Measurements from ENCODE around the gene SLC24A4. TPM values are rescaled to one million over a fixed set of nuclear protein-coding genes. Genes with fewer than 3 reads are reported as not detected.

Gene SLC24A4
- total RNA-seq: 0.10 TPM in 1 of 2 replicates, not detected in the other

DNA sequence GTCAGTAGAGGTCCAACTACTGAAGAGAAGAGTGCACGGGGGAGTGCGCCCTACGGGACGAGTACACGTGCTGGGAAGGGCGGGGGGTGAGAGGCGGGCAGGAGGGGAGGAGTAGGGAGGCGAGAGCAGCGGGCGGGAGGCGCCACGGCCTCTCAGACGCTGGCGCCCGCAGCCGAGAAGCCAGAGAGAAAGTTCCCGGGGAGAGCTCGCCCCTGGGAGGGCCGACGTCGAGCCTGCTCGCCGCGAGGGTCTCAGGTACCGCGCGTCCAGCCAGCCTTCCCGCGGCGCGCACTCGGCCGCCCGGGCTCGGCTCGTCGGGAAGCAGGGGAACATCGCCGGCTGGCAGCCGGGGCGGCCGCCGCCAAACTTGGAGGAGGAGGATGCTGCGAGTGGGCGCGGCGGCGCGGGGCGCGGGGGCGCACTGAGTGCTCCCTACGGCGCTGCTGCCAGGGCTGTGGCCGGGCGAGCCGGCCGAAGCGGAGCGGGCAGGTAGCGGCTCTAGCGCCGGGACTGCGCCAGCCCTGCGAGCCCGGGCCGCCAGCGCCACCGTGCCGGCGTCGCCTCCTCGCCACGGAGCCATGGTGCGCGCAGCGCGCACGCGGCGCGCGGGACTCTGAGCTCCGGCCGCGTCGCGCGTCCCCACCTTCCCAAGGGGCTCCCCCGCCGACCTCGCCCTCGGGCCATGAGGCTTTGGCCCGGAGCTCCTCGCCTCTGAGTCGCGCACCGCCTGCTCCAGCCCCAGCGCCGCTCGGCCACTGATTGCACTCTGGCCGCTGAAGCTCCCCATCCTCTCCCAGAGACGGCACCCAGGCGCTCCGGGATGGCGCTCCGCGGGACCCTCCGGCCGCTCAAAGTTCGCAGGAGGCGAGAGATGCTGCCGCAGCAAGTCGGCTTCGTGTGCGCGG is at the start of gene SLC24A4:
Gene SLC24A4 (plus strand): TSS at position 155 of the 905 bp plus-strand sequence. CDS start 666 bp downstream, at position 821.

GRCh38 chr14:92513204-92513965 is 190.4 kb downstream of the SLC24A4 start, which contains the start of gene RIN3:
RIN3 (plus strand) TSS chr14:92513781; CDS start chr14:92513933, 152 bp downstream.

Other genes starting within 250 kb of the SLC24A4 start
- 24.2 and 41.4 TPM in 2 replicates for gene ATXN3, start 216.6 kb upstream of the SLC24A4 start, total RNA-seq
- gene NDUFB1, start 201.5 kb upstream of the SLC24A4 start, total RNA-seq: 141 and 142 TPM in 2 replicates
- 40.8 and 46.4 TPM in 2 replicates for gene CPSF2, start 201.2 kb upstream of the SLC24A4 start, total RNA-seq
- 5.2 and 5.5 TPM in 2 replicates for gene RIN3, start 190.6 kb downstream of the SLC24A4 start, total RNA-seq